Aorta (tissue), 5 donors: ENCODE measurements around the gene LRRTM3. TPM values are rescaled to one million over a fixed set of nuclear protein-coding genes. Genes with fewer than 3 reads are reported as not detected.

Source experiments
- ATAC-seq: fragments of 200-7000 bp; cut with Tn5 transposase; one replicate; pipeline ENCODE4 v1.9.1; 2022; ENCODE audit warnings: moderate library complexity; ENCODE audit not compliant: low FRiP score
- DNase-seq, 2 donors: peaks; one replicate each; pipeline ENCODE4 v3.0.0-alpha.2; 2020
- H3K27ac ChIP-seq, 2 donors: one replicate each; pipeline ENCODE4 v1.5.1; 2013; ENCODE audit warnings: low read length in 2 of 2, mild to moderate bottlenecking in 2 of 2, moderate library complexity in 2 of 2, control low read depth in 1 of 2, inconsistent platforms in 1 of 2, low read depth in 1 of 2
- H3K27me3 ChIP-seq, 2 donors: one replicate each; pipeline ENCODE4 v1.6.1; 2013; ENCODE audit warnings: control low read depth in 1 of 2, low read length in 1 of 2, mild to moderate bottlenecking in 1 of 2, moderate library complexity in 1 of 2; ENCODE audit not compliant: insufficient read depth in 2 of 2, control insufficient read depth in 1 of 2
- H3K36me3 ChIP-seq, 2 donors: one replicate each; pipeline ENCODE4 v1.6.1; 2013; ENCODE audit warnings: control low read depth in 1 of 2, low read length in 1 of 2, mild to moderate bottlenecking in 1 of 2; ENCODE audit not compliant: insufficient read depth in 2 of 2, control insufficient read depth in 1 of 2
- H3K4me1 ChIP-seq, 2 donors: one replicate each; pipeline ENCODE4 v1.6.1; 2013; ENCODE audit warnings: low read length in 2 of 2, control low read depth in 1 of 2, mild to moderate bottlenecking in 1 of 2, moderate library complexity in 1 of 2; ENCODE audit not compliant: insufficient read depth in 2 of 2, control insufficient read depth in 1 of 2
- H3K4me3 ChIP-seq, 2 donors: one replicate each; pipeline ENCODE4 v1.5.1; 2013; ENCODE audit warnings: low read length in 2 of 2, control low read depth in 1 of 2, mild to moderate bottlenecking in 1 of 2
- H3K9me3 ChIP-seq: one replicate; pipeline ENCODE4 v1.6.1; 2013; ENCODE audit warnings: mild to moderate bottlenecking, low read length; ENCODE audit not compliant: control insufficient read depth
- WGBS, 2 donors: extraction: QIAGEN DNeasy Blood & Tissue Kit; methylation state at CpG; one replicate each; pipeline ENCODE4 v1.1.7; 2013; 5-methylcytosine and 5-hydroxymethylcytosine counted together
- intact Hi-C, 2 donors: fragments of 100-400 bp; cut with DNase I; formaldehyde crosslinking; loops; one replicate each; pipeline versions ENCODE4 v1.14.2 to v1.15.0; 2022
- polyA plus RNA-seq, 2 donors: library from polyadenylated mRNA; stranded (reverse); fragments of 200-250 nt; gene quantifications; one replicate each; pipeline ENCODE4 v1.2.3, GENCODE V29; 2013
- total RNA-seq, 2 donors: library from RNA; stranded (reverse); fragmentation: NEBNext Ultra II Directional; extraction: Animal tissue kit (Norgen Biotek cat#: 25700); gene quantifications; one replicate each; pipeline ENCODE4 v1.2.1, GENCODE V29; 2021
- donor health status: healthy with polysubstance abuse.
- donor health status: Bipolar disorder and iron deficiency.
- donor health status: DM: no; HTN: no; CAD: no.
- donor health status: DM: no; HTN: no; CAD: no.
- donor health status: DM: yes; HTN: yes; CAD: no.

The LRRTM3 gene
- total and polyA plus RNA-seq, 4 donors = 0.06 to 0.93 TPM; not detected in 2

GRCh38 chr10:67100951-67101350 lies 175.1 kb downstream of the LRRTM3 start:
- WGBS, 2 donors = 74 to 81% methylated on average over 3 of the region's 3 CpGs
- intact Hi-C loops = no loop called here

GRCh38 chr10:67107670-67108069 lies 181.8 kb downstream of the LRRTM3 start:
- Histone ChIP-seq H3K4me1 (no peaks in the 10 kb centered on the region), H3K27ac (no peak overlapping the region), H3K27me3 (no peaks in the 10 kb centered on the region), H3K9me3 (no peaks in the 10 kb centered on the region), H3K36me3 (no peaks in the 10 kb centered on the region), H3K4me3 (no peak overlapping the region)
- ATAC-seq = no peak
- WGBS, 2 donors = 92 to 97% methylated on average over 3 of the region's 3 CpGs
- DNase-seq = no peak
- intact Hi-C loops = no loop called here

More at GRCh38 chr10:67100951-67101350, 175.1 kb downstream of the LRRTM3 start:
- no peak for DNase-seq
- H3K27ac ChIP-seq = no peak overlapping the region
- no peaks in the 10 kb centered on the region for H3K27me3 ChIP-seq
- no peak for ATAC-seq
- no peak overlapping the region for H3K4me3 ChIP-seq
- no peaks in the 10 kb centered on the region for H3K9me3 ChIP-seq
- H3K4me1 ChIP-seq = no peaks in the 10 kb centered on the region
- H3K36me3 ChIP-seq = no peaks in the 10 kb centered on the region

GRCh38 chr10:67110286-67110685 lies 184.4 kb downstream of the LRRTM3 start:
- ATAC-seq = no peak
- Histone ChIP-seq H3K27ac (no peak overlapping the region), H3K4me1 (no peaks in the 10 kb centered on the region), H3K27me3 (no peaks in the 10 kb centered on the region), H3K9me3 (no peaks in the 10 kb centered on the region), H3K36me3 (no peaks in the 10 kb centered on the region), H3K4me3 (no peak overlapping the region)
- intact Hi-C loops = no loop called here
- no peak for DNase-seq

- no peaks in the 10 kb centered on the region for H3K36me3 ChIP-seq
- no peaks in the 10 kb centered on the region for H3K27me3 ChIP-seq
- no peak for ATAC-seq
- no peaks in the 10 kb centered on the region for H3K4me1 ChIP-seq
- H3K4me3 ChIP-seq = no peak overlapping the region
- WGBS, 2 donors = 97 to 100% methylated on average over 1 of the region's 1 CpG
- no peak overlapping the region for H3K27ac ChIP-seq
- no peaks in the 10 kb centered on the region for H3K9me3 ChIP-seq
- intact Hi-C loops = no loop called here
- DNase-seq = no peak
These were observed 186.9 kb downstream of the LRRTM3 start for GRCh38 chr10:67112765-67113164.

GRCh38 chr10:67114945-67115344 lies 189.1 kb downstream of the LRRTM3 start:
- intact Hi-C loops = no loop called here
- DNase-seq (no peak), ATAC-seq (no peak)
- no peak overlapping the region for H3K4me3 ChIP-seq
- no peak overlapping the region for H3K27ac ChIP-seq
- no peaks in the 10 kb centered on the region for H3K9me3 ChIP-seq
- H3K27me3 ChIP-seq = no peaks in the 10 kb centered on the region
- no peaks in the 10 kb centered on the region for H3K36me3 ChIP-seq
- no peaks in the 10 kb centered on the region for H3K4me1 ChIP-seq
- 79 to 86% methylated on average over 2 of the region's 2 CpGs for WGBS, 2 donors

GRCh38 chr10:67115972-67116371 lies 190.1 kb downstream of the LRRTM3 start:
- H3K9me3 ChIP-seq = no peaks in the 10 kb centered on the region
- no peaks in the 10 kb centered on the region for H3K27me3 ChIP-seq
- ATAC-seq = no peak
- no peaks in the 10 kb centered on the region for H3K4me1 ChIP-seq
- WGBS, 2 donors = 8 to 13% methylated on average over 1 of the region's 1 CpG
- no peaks in the 10 kb centered on the region for H3K36me3 ChIP-seq
- DNase-seq = no peak
- no peak overlapping the region for H3K4me3 ChIP-seq
- H3K27ac ChIP-seq = no peak overlapping the region
- intact Hi-C loops = no loop called here

- no peaks in the 10 kb centered on the region for H3K36me3 ChIP-seq
- ATAC-seq (no peak), DNase-seq (no peak)
- H3K4me3 ChIP-seq = no peak overlapping the region
- H3K9me3 ChIP-seq = no peaks in the 10 kb centered on the region
- no peaks in the 10 kb centered on the region for H3K27me3 ChIP-seq
- intact Hi-C loops = no loop called here
- WGBS, 2 donors = 0 to 8% methylated on average over 1 of the region's 1 CpG
- H3K4me1 ChIP-seq = no peaks in the 10 kb centered on the region
- H3K27ac ChIP-seq = no peak overlapping the region
These were observed 193.8 kb downstream of the LRRTM3 start for GRCh38 chr10:67119651-67120050.

GRCh38 chr10:67127441-67127840 lies 201.6 kb downstream of the LRRTM3 start:
- intact Hi-C loops = no loop called here
- no peak for DNase-seq

GRCh38 chr10:67140641-67141040 lies 214.8 kb downstream of the LRRTM3 start:
- no peaks in the 10 kb centered on the region for H3K27me3 ChIP-seq
- DNase-seq (no peak), ATAC-seq (no peak)
- H3K27ac ChIP-seq = no peak overlapping the region
- no peaks in the 10 kb centered on the region for H3K9me3 ChIP-seq
- no peaks in the 10 kb centered on the region for H3K4me1 ChIP-seq
- 16 to 28% methylated on average over 2 of the region's 2 CpGs for WGBS, 2 donors
- intact Hi-C loops = no loop called here
- no peak overlapping the region for H3K4me3 ChIP-seq
- no peaks in the 10 kb centered on the region for H3K36me3 ChIP-seq

More at GRCh38 chr10:67127441-67127840, 201.6 kb downstream of the LRRTM3 start:
- Histone ChIP-seq H3K27me3 (no peaks in the 10 kb centered on the region), H3K27ac (no peak overlapping the region), H3K4me1 (no peaks in the 10 kb centered on the region), H3K36me3 (no peaks in the 10 kb centered on the region), H3K4me3 (no peak overlapping the region), H3K9me3 (no peaks in the 10 kb centered on the region)
- 84 to 89% methylated on average over 2 of the region's 2 CpGs for whole genome bisulfite sequencing, 2 donors
- no peak for ATAC-seq
